Measurements from ENCODE around the gene ASZ1.

The ASZ1 gene

DNA sequence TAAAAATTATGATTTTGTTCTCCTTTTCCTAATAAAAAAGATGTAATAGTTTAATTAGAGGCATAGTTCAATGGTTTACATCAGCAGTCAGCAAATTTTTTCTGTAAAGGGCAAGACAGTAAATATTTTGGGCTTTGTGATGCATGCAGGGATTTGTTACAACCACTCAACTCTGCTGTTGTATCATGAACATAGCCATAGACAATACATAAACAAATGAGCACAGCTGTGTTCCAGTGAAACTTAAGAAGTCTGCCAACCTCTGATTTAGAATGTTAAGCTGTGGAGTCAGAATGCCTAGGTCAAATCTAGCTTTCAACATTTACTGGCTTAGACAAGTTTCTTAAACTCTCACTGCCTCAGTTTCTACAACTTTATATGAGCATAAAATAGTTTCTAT lies 31.6 kb downstream of the ASZ1 start:
- Histone ChIP-seq H3K27me3 (ENCODE audit: low read depth, low read length) (no peaks in the 10 kb centered on the region), H3K79me2 (ENCODE audit: low read length) (no peaks in the 10 kb centered on the region), H3K27ac (ENCODE audit: low read length) (no peak overlapping the region), H3K9me3 (ENCODE audit: insufficient read depth, low read length) (no peaks in the 10 kb centered on the region), H3K4me1 (ENCODE audit: low read length) (peaks cover 4% of the 10 kb centered on the region; the same call in 1 of the 2 replicates), H3K4me2 (ENCODE audit: low read length) (no peak overlapping the region), H3K9ac (ENCODE audit: low read length) (no peak overlapping the region), H3K36me3 (replicated peaks; ENCODE audit: low read depth, low read length) (no peaks in the 10 kb centered on the region), H4K20me1 (ENCODE audit: insufficient read depth, low read length) (no peaks in the 10 kb centered on the region), H3K4me3 (ENCODE audit: low read length) (no peak overlapping the region), H2AFZ (ENCODE audit: low read depth, low read length) (no peak overlapping the region)
- TF ChIP-seq, protein P1, sequence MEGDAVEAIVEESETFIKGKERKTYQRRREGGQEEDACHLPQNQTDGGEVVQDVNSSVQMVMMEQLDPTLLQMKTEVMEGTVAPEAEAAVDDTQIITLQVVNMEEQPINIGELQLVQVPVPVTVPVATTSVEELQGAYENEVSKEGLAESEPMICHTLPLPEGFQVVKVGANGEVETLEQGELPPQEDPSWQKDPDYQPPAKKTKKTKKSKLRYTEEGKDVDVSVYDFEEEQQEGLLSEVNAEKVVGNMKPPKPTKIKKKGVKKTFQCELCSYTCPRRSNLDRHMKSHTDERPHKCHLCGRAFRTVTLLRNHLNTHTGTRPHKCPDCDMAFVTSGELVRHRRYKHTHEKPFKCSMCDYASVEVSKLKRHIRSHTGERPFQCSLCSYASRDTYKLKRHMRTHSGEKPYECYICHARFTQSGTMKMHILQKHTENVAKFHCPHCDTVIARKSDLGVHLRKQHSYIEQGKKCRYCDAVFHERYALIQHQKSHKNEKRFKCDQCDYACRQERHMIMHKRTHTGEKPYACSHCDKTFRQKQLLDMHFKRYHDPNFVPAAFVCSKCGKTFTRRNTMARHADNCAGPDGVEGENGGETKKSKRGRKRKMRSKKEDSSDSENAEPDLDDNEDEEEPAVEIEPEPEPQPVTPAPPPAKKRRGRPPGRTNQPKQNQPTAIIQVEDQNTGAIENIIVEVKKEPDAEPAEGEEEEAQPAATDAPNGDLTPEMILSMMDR (IDR thresholded peaks at IDR 0.05; ENCODE audit: low read depth, low read length): no peak
- no peak for TF ChIP-seq EZH2phosphoT487 (IDR thresholded peaks at IDR 0.05; ENCODE audit: low read depth)

DNA sequence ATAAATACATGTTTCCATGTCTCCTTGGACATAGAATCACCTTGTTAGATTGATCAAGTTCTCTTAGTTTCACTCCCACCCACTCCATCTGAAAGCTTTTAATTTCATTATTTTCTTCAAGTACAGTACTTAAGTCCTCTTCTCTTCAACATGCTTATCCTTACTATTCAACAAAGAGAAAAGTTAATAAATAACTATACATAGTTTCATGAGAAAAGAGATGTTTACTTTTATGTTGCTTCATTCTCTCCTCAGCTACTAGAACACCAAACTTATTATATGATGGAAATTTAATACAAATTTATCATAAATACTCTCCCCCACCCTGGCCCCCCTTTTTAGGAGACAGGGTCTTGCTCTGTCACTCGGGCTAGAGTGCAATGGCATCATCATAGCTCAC lies 33.5 kb downstream of the ASZ1 start:
- TF ChIP-seq, protein P1 (IDR thresholded peaks at IDR 0.05; ENCODE audit: low read depth, low read length): no peak
- no peak for TF ChIP-seq EZH2phosphoT487 (IDR thresholded peaks at IDR 0.05; ENCODE audit: low read depth)
- Histone ChIP-seq H3K9me3 (ENCODE audit: insufficient read depth, low read length) (no peaks in the 10 kb centered on the region), H2AFZ (ENCODE audit: low read depth, low read length) (no peak overlapping the region), H3K4me1 (ENCODE audit: low read length) (no peaks in the 10 kb centered on the region), H3K36me3 (replicated peaks; ENCODE audit: low read depth, low read length) (no peaks in the 10 kb centered on the region), H4K20me1 (ENCODE audit: insufficient read depth, low read length) (no peaks in the 10 kb centered on the region), H3K4me3 (ENCODE audit: low read length) (no peak overlapping the region), H3K9ac (ENCODE audit: low read length) (no peak overlapping the region), H3K27me3 (ENCODE audit: low read depth, low read length) (no peaks in the 10 kb centered on the region), H3K27ac (ENCODE audit: low read length) (no peak overlapping the region), H3K4me2 (ENCODE audit: low read length) (no peak overlapping the region), H3K79me2 (ENCODE audit: low read length) (no peaks in the 10 kb centered on the region)

DNA sequence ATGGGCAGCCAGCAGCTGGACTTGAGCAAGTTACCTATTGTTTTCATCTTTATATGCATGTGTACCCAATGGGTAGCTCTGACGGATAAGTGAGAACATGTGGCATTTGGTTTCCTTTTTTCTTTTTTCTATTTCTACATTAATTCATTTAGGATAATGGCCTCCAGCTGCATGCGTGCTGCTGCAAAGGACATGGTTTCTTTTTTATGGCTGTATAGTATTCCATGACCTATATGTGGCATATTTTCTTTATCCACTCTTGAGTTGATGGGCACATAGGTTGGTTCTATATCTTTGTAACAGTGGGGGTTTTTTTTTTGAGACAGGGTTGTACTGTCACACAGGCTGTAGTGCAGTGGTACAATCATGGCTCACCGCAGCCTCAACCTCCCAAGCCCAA lies 37.4 kb downstream of the ASZ1 start:
- H3K27me3 ChIP-seq (ENCODE audit: low read depth, low read length): no peaks in the 10 kb centered on the region
- H4K20me1 ChIP-seq (ENCODE audit: insufficient read depth, low read length): no peaks in the 10 kb centered on the region
- H3K36me3 ChIP-seq (replicated peaks; ENCODE audit: low read depth, low read length): no peaks in the 10 kb centered on the region
- H3K4me2 ChIP-seq (ENCODE audit: low read length): no peak overlapping the region
- H3K27ac ChIP-seq (ENCODE audit: low read length): no peak overlapping the region
- H3K4me1 ChIP-seq (ENCODE audit: low read length): peaks cover 4% of the 10 kb centered on the region; the same call in 1 of the 2 replicates
- TF ChIP-seq, protein P1 (IDR thresholded peaks at IDR 0.05; ENCODE audit: low read depth, low read length): no peak
- no peak for TF ChIP-seq EZH2phosphoT487 (IDR thresholded peaks at IDR 0.05; ENCODE audit: low read depth)
- no peak overlapping the region for H3K9ac ChIP-seq (ENCODE audit: low read length)
- no peak overlapping the region for H3K4me3 ChIP-seq (ENCODE audit: low read length)
- H3K9me3 ChIP-seq (ENCODE audit: insufficient read depth, low read length): no peaks in the 10 kb centered on the region; the same call in 1 of the 2 replicates
- H3K79me2 ChIP-seq (ENCODE audit: low read length): no peaks in the 10 kb centered on the region
- no peak overlapping the region for H2AFZ ChIP-seq (ENCODE audit: low read depth, low read length)

DNA sequence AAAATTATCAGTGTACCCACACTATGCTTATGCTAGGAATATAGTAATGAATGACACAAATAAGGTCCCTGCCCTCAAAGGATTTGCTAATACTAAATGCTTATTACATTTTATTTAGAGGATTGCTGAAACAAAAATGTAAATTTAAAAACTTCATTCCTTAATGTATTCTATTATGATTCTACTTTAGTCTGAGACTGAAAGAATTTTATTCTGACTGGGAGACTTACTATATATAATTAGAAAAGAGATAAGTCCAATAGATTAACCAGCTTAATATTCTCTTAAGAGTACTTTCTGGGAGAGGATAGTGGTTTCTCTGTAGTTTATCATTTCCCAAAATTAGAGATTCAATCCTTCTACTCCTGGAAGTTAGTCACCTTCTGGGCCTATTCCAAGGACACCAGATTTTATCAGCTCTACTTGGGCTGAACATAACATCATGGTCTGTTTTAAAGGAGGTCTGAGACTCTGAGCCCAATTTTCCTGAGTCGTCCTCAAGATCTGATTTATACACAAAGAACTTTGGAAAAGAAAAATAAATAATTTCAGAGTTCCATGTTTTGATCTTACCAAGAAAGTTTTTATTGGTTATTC lies 41.1 kb downstream of the ASZ1 start:
- Histone ChIP-seq H2AFZ (ENCODE audit: low read depth, low read length) (no peak overlapping the region), H3K4me3 (ENCODE audit: low read length) (peak overlapping the region; percentile 75), H3K9me3 (ENCODE audit: insufficient read depth, low read length) (no peaks in the 10 kb centered on the region; the same call in 1 of the 2 replicates), H3K36me3 (replicated peaks; ENCODE audit: low read depth, low read length) (no peaks in the 10 kb centered on the region), H3K79me2 (ENCODE audit: low read length) (no peaks in the 10 kb centered on the region), H4K20me1 (ENCODE audit: insufficient read depth, low read length) (no peaks in the 10 kb centered on the region), H3K27me3 (ENCODE audit: low read depth, low read length) (no peaks in the 10 kb centered on the region), H3K27ac (ENCODE audit: low read length) (no peak overlapping the region), H3K9ac (ENCODE audit: low read length) (no peak overlapping the region), H3K4me2 (ENCODE audit: low read length) (peak overlapping the region; percentile 87), H3K4me1 (ENCODE audit: low read length) (peaks cover 4% of the 10 kb centered on the region; the same call in 1 of the 2 replicates)
- TF ChIP-seq EZH2phosphoT487 (IDR thresholded peaks at IDR 0.05; ENCODE audit: low read depth): no peak
- TF ChIP-seq, protein P1 (IDR thresholded peaks at IDR 0.05; ENCODE audit: low read depth, low read length): no peak

All from OCI-LY3 (cell line).